ENCODE measurements around the gene PSMG2.
"Not testable (repeated sequence)": the region's sequence is repeated elsewhere in the genome, so short reads cannot be mapped to it uniquely, and the experiment has no call there.

PSMG2 gene

DNA sequence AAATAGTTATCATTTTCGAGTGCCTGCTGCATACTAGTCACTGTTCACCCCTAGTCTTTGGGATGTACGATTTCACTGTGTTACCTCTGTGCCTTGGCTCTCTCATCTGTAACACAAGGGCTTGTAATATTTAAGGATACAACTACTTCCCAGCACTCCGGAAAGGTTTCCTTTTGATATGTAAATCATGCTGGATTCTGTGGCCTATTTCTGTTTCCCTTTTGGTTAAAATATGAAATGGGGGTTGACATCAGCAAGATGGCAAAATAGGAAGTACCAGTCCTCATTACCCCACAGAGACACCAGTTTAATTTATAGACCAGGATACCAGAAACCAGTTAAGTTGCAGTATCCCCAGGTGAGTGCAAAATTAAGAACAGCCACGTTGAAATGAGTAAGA, 23.5 kb downstream of the PSMG2 start:
- no peak for DNase-seq

DNA sequence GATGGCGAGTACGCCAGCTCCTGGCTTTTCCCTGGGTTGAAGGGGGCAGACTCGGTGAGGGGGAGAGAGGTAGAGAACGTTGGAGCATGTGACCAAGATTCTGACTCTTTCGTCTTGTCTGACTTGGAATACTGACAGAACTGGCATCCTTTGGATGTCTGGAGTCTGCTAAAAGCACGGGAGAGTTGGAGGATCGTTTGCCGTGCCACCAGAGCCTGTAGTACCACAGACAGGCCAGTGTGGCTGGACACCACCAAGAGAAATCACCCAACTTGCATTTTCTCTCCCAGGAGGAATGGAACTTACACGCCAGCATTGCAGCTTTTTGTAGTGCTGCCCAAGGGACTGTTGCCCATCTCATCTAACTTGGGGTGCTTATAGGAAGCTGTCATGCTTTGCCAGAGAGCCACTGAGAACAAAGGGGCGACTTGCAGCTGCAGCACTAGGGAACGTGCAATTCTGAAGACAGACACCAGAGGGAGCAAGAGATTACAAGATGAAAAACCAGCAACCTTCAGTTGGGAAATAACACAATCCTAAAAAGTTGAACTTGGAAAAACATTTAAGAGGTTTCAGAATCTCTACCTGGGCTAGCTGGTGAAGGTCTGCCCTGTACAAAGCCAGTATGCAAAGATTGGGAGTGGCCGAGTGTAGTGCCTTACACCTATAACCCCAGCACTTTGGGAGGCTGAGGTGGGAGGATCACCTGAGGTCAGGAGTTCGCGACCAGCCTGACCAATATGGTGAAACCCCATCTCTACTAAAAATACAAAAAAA, 24.1 kb downstream of the PSMG2 start:
- DNase-seq = peak; percentile 79

GRCh38 chr18:12737243-12737902, 34.5 kb downstream of the PSMG2 start:
- peak; percentile 13 for DNase-seq

DNA sequence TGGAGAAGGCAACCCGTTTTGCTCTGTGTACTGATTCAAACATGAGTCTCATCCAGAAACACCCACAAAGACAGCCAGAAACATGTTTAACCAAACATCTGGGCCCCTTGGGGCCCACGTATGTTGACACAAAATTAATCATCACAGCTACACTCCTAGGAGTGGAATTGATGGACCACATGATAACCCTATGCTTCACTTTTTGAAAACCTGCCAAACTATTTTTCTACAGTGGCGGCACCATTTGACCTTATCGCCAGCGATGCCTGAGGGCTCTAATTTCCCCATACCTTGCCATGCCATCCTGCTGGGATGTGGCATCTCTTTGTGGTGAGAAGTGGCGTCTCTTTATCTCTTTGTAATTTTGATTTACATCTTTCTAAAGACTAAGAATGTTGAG, 38.5 kb downstream of the PSMG2 start:
- DNase-seq = no peak

DNA sequence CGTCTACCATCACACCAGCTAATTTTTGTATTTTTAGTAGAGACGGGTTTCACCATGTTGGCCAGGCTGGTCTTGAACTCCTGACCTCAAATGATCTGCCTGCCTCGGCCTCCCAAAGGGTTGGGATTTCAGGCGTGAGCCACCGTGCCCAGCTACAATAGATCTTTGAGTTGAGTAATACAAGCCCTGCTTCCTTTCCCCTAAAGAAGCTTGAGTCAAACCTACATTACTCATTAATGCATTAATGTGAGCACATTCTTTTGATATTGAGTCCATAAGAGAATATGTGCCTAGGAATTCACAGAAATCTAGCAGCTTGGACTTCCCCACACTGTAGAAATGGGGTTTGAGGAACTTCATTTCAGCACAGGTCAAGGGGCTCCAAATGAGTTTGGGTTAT, 39.6 kb downstream of the PSMG2 start:
- DNase-seq = no peak

DNA sequence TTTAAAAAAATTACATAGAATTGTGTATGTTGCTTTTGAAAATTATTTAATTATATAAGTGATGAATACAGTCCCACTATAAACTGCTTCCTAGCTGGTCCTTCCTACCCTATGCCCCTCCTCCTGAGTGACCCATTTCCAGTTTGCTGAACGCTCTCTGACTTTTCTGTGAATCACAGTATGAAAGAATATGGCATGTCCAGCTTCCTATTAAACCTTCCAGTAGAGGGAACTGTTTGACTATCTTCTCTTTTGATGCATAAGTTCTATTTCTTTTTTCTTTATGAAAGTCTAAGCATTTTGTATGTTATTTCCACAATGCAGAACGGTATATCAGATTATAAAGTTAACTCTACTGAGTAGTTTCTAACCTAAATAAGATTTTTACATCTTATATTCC, 41.3 kb downstream of the PSMG2 start:
- DNase-seq = peak; percentile 61

- no peak for DNase-seq
Observed at GRCh38 chr18:12745095-12745795, 42.4 kb downstream of the PSMG2 start.

- DNase-seq = no peak
Observed at GRCh38 chr18:12747530-12748315, 44.9 kb downstream of the PSMG2 start.

- no peak for DNase-seq
Observed at GRCh38 chr18:12748671-12749070, 45.8 kb downstream of the PSMG2 start.

DNA sequence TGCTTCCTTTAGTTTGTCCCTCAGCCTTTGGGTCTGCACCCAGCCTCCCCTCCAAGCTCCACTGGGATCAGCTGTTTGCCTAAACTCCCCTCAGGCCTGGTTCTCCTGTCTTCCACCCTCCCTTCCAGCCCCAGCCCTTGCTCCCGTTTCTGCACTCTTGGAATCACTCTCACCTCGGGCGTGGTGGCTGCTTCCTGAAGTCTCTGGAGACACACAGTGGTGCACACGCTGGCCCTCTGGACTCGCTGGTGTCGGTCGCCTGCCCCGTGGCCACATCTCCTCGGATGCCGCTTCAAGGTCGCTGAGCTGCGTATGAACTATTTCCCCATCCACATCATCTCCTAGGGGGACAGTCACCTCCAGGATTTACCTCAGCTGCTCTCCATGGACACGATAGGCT, 46.3 kb downstream of the PSMG2 start:
- DNase-seq = no peak

DNA sequence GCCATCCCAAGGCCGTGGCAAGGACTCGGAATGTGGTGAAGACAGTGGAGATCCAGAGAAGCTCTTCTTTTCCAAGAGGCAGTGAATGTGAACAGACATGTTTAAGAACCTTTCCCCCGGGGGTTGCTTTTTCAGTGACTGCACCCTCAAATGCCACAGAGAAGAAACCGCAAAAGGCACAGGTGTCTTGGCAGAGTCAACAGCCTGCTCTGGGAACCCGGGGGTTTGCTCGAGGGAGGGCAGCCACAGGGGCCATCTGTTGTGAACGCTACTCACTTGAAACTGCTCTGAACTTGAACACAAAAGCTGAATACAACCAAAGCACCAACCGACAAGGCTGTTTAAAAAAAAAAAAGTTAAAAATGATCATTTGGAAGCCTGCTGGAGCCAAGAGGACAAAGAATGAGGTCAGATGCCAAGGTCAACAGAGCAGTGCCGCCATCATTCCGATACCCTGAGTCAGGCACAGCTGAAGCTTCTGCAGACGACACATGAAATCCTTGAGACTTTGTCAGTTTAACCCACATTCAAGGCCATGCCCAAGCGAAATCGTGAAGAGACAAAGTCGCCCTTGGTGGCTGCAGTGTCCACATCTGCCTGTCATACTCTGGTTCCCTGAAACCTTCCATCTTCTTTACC, 47.4 kb downstream of the PSMG2 start:
- DNase-seq = peak; percentile 17

GRCh38 chr18:12750715-12751502, 48.1 kb downstream of the PSMG2 start:
- DNase-seq = no peak

DNA sequence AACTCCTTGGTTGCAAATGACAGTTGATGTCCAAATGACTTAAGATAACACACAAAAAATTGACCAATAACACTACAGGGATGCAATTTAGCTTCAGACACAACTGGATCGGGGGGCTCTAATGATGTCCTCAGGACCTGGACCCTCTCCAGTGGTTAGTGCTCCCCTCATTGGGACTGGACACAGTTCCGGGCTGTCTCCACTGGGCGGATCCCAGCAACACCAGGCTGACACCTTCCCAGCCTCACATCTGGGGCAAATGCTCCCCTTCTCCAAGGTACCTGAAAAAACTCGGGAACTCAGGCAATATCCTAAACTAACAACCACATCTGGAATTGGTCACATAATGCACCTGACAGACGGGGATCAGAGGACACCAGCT, 48.7 kb downstream of the PSMG2 start:
- no peak for DNase-seq

- DNase-seq = no peak
Observed at GRCh38 chr18:12751891-12752290, 49.0 kb downstream of the PSMG2 start.

DNA sequence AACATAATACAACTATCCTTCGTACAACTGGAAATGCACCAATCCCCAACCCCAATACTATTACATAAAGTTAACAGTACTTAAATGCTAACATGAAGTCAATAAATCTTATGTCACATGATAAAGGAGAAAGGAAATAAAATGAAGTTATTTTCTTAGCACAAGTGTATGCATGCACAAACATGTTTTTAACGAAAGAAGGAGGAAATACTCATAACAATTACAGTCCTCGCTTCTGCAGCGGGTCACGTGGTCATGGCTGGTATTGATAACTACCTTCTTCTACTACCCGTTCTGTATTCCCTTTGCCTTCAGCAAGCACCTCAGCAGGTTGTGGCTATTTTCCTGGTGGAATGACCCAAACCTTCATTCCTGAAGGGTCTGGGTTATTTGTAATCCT, 51.7 kb downstream of the PSMG2 start:
- DNase-seq = no peak

DNA sequence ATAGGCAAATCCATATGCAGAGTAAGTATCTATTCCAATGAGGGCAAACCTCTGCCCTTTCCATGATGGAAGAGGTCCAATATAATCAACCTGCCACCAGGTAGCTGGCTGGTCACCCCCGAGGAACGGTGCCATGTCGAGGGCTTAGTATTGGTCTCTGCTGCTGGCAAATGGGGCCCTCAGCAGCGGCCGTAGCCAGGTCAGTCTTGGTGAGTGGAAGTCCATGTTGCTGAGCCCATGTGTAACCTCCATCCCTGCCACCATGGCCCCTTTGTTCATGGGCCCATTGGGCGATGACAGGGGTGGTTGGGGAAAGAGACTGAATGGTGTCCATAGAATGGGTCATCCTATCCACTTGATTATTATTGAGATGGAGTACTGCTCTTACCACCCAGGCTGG, 52.8 kb downstream of the PSMG2 start:
- not testable (repeated sequence) for DNase-seq

GRCh38 chr18:12756619-12757239, 53.9 kb downstream of the PSMG2 start:
- DNase-seq = not testable (repeated sequence)

DNA sequence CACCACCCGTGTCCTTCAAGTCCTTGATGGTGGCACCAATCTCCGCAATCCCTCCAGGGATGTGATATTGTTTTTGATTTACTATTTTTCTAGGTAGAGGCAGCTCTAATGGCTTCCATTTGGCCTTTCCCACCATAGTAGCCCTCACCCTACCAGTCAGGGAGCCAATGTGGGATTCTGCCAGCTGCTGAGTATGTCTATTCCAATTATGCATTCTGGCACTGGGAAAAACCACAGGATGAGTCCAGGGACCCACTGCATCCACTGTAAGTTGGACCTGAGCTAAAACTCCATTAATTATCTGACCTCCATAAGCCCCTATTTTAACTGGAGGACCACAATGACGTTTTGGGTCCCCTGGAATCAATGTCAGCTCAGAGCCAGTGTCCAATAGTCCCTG, 55.7 kb downstream of the PSMG2 start:
- not testable (repeated sequence) for DNase-seq

DNA sequence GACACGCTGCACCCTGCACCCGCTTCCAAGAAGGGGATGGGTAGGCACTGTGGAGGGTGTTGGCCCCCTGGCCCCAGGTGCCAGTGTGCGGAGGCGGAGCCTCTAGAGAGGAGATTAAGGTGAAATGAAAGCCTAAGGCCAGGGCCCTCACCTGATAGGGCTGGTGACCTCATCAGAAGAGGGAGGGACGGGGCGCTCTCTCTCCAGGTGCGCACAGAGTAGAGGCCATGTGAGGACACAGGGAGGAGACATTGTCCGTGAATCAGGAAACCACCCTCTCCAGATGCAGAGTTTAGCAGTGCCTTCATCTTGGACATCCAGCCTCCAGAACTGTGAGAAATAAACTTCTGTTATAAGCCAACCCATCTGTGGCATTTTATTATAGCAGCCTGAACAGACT, 62.3 kb downstream of the PSMG2 start:
- peak; percentile 7 for DNase-seq

DNA sequence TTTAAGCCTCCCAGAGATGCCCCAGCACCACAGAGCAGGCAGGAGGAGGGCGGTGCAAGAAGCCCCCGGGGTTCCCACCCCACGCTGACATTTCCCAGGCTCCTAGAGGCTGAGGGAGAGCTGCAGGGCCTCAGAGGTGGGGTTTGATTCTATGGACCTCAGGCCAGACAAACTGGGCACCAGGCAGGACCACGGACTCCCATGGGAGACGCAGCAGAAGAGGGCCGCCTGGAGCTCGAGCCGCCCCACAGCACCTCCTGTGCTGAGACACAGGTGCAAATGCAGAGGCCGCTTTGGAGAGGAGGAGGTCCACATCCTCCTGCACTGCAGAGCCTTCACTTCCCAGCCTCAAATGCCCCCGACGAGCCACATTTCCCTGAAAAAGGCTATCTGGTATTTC, 62.7 kb downstream of the PSMG2 start:
- DNase-seq = no peak

- DNase-seq = peak; percentile 35
Observed at GRCh38 chr18:12766986-12767433, 64.2 kb downstream of the PSMG2 start.

Data from NCI-H82 (cell line).